CD4-positive, CD25-positive, alpha-beta regulatory T cell (primary cell): ENCODE results near the gene PPM1M. TPM values are rescaled to one million over a fixed set of nuclear protein-coding genes. Genes with fewer than 3 reads are reported as not detected.

Source experiments
- ATAC-seq, 2 donors: fragments of 150-1000 bp; cut with Tn5 transposase; one replicate each; pipeline ENCODE4 v1.10.0; 2021; ENCODE audit warnings: low read depth in 2 of 2, moderate number of reproducible peaks in 2 of 2, moderate library complexity in 1 of 2
- DNase-seq, 3 donors: peaks; one replicate each; pipeline versions ENCODE4 v3.0.0 to v3.0.0-alpha.2; 2012 to 2022; ENCODE audit warnings: mixed read lengths in 1 of 3
- H3K27ac ChIP-seq: one replicate; pipeline ENCODE4 v1.7.0; 2013; ENCODE audit warnings: mild to moderate bottlenecking, low read length; ENCODE audit not compliant: insufficient read depth, poor library complexity, severe bottlenecking
- H3K27me3 ChIP-seq: one replicate; pipeline ENCODE4 v1.7.0; 2013; ENCODE audit warnings: low read length; ENCODE audit not compliant: control insufficient read depth, insufficient read depth
- H3K36me3 ChIP-seq: one replicate; pipeline ENCODE4 v1.7.0; 2013; ENCODE audit warnings: mild to moderate bottlenecking, low read length, moderate library complexity; ENCODE audit not compliant: control insufficient read depth, insufficient read depth
- H3K4me1 ChIP-seq: 2 replicates; pipeline ENCODE4 v1.7.0; 2013; ENCODE audit warnings: mild to moderate bottlenecking, low read length; ENCODE audit not compliant: insufficient read depth, control insufficient read depth, poor library complexity, severe bottlenecking
- H3K4me3 ChIP-seq: one replicate; pipeline ENCODE4 v1.7.0; 2013; ENCODE audit warnings: low read depth, mild to moderate bottlenecking, low read length, moderate library complexity
- H3K9me3 ChIP-seq, 2 experiments: 1 replicate in 1 of 2; 2 replicates in 1 of 2; pipeline ENCODE4 v1.7.0; 2013; ENCODE audit warnings: low read length in 2 of 2, mild to moderate bottlenecking in 1 of 2, moderate library complexity in 1 of 2; ENCODE audit not compliant: control insufficient read depth in 2 of 2
- H3K27ac Mint-ChIP-seq, 3 donors: one replicate each; pipeline ENCODE4 v1.8.0; 2020 to 2022; ENCODE audit warnings: mild to moderate bottlenecking in 3 of 3, mixed read lengths in 3 of 3, moderate library complexity in 2 of 3
- H3K27me3 Mint-ChIP-seq: one replicate; pipeline ENCODE4 v1.8.0; 2022; ENCODE audit warnings: mild to moderate bottlenecking, mixed read lengths
- H3K36me3 Mint-ChIP-seq: one replicate; pipeline ENCODE4 v1.8.0; 2020; ENCODE audit warnings: mixed read lengths
- H3K4me1 Mint-ChIP-seq, 4 donors: one replicate each; pipeline ENCODE4 v1.8.0; 2020 to 2022; ENCODE audit warnings: mixed read lengths in 4 of 4, mild to moderate bottlenecking in 1 of 4
- H3K4me3 Mint-ChIP-seq, 4 donors: one replicate each; pipeline ENCODE4 v1.8.0; 2020 to 2022; ENCODE audit warnings: mild to moderate bottlenecking in 4 of 4, mixed read lengths in 4 of 4, moderate library complexity in 3 of 4
- H3K9me3 Mint-ChIP-seq, 7 donors: one replicate each; pipeline ENCODE4 v1.8.0; 2020 to 2022; ENCODE audit warnings: mixed read lengths in 7 of 7, mild to moderate bottlenecking in 3 of 7, moderate library complexity in 2 of 7
- polyA plus RNA-seq, 4 donors: library from polyadenylated mRNA; unstranded; fragments of 300-500 nt; fragmentation: Illumina TruSeq; gene quantifications; one replicate each; pipeline ENCODE4 v1.2.3, GENCODE V29; 2021
- total RNA-seq: library from RNA; stranded (reverse); gene quantifications from one replicate; pipeline ENCODE4 v1.2.3, GENCODE V29; 2022

PPM1M gene
- total and polyA plus RNA-seq, 5 donors from 2014 or later, result 55.5 to 104 (median 78.4) TPM

DNA sequence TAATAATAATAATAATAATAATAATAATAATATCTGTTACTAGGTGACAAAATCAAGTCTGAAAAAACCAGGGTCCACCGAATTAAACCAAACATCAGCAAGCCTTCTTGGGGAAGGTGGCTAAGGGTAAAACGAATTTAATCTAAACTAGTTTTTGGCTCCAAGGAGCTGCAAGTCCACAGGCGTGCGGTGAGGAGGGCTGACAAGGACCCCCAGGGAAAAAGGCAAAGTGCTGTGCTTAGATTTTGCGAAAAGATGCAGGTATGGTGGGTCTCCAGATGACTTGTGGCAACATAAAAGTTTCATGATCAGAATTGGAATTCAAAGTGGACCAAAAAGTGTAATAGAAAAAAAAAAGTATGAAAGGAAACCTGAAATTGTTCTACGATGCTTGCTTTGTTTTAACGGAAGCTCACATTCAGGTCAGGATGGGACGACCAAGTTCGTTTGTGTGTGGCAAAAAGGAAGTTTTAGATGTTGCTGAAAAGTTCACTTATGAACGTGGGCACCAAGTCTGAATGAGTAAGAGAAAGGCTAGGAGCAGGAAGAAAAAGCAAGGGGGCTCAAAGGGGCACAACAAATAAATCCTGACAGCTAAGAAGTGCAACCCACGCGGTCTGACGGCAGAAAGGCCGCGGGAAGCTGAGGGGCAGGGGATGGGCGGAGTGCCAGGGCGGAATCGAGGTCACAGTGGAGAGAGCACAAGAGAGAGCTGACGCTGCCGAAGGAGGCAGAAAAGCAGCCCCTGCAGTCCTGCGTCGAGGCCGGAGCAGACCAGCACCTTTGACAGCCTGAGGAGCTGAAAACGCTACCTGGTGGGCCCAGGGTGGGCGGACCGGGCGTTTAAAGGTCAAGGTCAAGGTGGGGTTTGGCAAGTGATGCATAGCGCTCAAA lies 31.8 kb downstream of the PPM1M start:
- H3K27me3 Mint-ChIP-seq, result no peaks in the 10 kb centered on the region
- Histone ChIP-seq H3K27me3 (no peaks in the 10 kb centered on the region), H3K4me1 (peaks cover 79% of the 10 kb centered on the region), H3K9me3 (no peaks in the 10 kb centered on the region), H3K4me3 (peak overlapping the region; percentile 98), H3K27ac (peak overlapping the region; percentile 92), H3K36me3 (peaks cover 14% of the 10 kb centered on the region)
- DNase-seq, result peak; percentile 47 to 83 (median 61)
- H3K9me3 Mint-ChIP-seq, result no peaks in the 10 kb centered on the region
- peak overlapping the region; percentile 96 to 98 (median 97) for H3K4me3 Mint-ChIP-seq
- peak overlapping the region; percentile 96 to 99 (median 98) for H3K27ac Mint-ChIP-seq
- peaks cover 24% of the 10 kb centered on the region for H3K36me3 Mint-ChIP-seq
- H3K4me1 Mint-ChIP-seq, result peaks cover 16 to 84% (median 61%) of the 10 kb centered on the region in 4 donors
- peak in 1 of 2 donors; percentile 18 for ATAC-seq

DNA sequence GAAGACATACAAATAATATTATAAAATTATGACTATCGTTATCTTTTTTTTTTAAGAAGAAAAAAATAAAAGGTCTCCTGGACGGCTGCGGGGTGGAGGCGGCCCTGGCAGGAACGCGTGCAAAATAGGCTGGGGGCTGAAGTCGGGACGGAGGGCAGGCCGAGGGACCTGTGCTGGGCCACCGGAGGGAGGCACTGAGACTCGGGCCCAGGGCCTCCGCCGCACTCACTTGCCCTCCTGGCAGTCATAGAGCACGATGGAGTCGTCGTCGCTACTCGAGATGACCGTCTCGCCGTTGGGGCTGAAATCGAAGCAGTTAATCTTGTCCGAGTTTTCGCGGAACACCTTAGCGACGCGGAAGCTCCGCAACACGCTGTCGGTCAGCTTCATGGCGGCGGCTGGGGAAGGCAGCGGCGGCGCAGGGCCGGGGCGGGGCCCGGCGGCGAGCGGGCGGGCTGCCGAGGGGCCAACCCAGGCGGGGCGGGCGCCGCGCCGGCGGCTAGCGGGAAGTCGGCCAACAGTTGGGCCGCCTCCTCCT lies 32.5 kb downstream of the PPM1M start:
- DNase-seq (peak in 2 of 3 donors; percentile 66 to 73), ATAC-seq (peak; percentile 57 to 62)
- no peaks in the 10 kb centered on the region for H3K27me3 ChIP-seq
- no peaks in the 10 kb centered on the region for H3K9me3 Mint-ChIP-seq
- H3K27me3 Mint-ChIP-seq, result no peaks in the 10 kb centered on the region
- peak overlapping the region; percentile 52 to 99 (median 98) for H3K27ac Mint-ChIP-seq
- H3K4me3 ChIP-seq, result peak overlapping the region; percentile 98
- H3K9me3 ChIP-seq, result no peaks in the 10 kb centered on the region
- H3K36me3 Mint-ChIP-seq, result peaks cover 20% of the 10 kb centered on the region
- H3K4me1 Mint-ChIP-seq, result peaks cover 16 to 83% (median 58%) of the 10 kb centered on the region in 4 donors
- H3K4me3 Mint-ChIP-seq, result peak overlapping the region; percentile 97 to 99 (median 98)
- peak overlapping the region; percentile 92 for H3K27ac ChIP-seq
- peaks cover 79% of the 10 kb centered on the region for H3K4me1 ChIP-seq
- H3K36me3 ChIP-seq, result peaks cover 9% of the 10 kb centered on the region

DNA sequence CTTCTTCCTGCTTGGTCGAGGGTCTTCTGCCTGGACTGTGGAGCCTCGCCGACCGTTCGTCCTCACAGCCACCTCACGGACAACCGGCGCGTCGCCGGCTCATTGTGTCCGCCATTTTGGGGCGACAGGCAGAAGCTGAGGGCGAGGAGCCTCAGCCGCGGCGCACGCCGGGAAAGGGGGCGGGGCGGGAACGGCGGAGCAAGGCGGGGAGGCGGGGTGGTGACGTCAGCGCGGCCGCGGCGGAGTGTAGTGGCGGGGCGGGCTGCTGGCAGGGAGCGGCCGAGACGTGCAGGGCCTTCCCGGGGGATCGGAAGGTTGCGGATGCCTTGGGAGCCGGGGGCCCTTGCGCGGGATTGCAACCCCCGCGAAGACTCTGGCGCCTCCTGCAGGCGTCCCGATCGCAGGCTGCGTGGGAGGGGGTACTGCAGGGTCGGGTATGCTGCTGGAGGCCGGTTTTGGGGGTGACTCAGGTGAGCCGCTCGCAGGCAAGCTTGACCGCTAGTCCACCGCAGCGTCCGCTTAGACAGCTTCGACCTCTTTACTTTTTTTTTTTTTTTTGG lies 33.0 kb downstream of the PPM1M start, which contains the start of gene WDR82:
TSS of gene WDR82 (minus strand) at position 140 of the 560 bp plus-strand sequence. CDS start 288 bp downstream, outside the sequence.
- Mint-ChIP-seq H3K9me3 (no peaks in the 10 kb centered on the region), H3K36me3 (peaks cover 16% of the 10 kb centered on the region), H3K4me3 (peak within 1 kb of the TSS; percentile 97 to 99 (median 98)), H3K27me3 (no peaks in the 10 kb centered on the region), H3K4me1 (peaks cover 16 to 83% (median 55%) of the 10 kb centered on the region in 4 donors), H3K27ac (peak within 1 kb of the TSS; percentile 96 to 99 (median 98))
- H3K27ac ChIP-seq, result peak within 1 kb of the TSS; percentile 92
- DNase-seq, result peak; percentile 95 to 96 (median 95)
- ATAC-seq, result peak; percentile 86 to 87
- H3K27me3 ChIP-seq, result no peaks in the 10 kb centered on the region
- H3K4me1 ChIP-seq, result peaks cover 79% of the 10 kb centered on the region
- H3K4me3 ChIP-seq, result peak within 1 kb of the TSS; percentile 98
- H3K36me3 ChIP-seq, result peaks cover 7% of the 10 kb centered on the region
- H3K9me3 ChIP-seq, result no peaks in the 10 kb centered on the region

DNA sequence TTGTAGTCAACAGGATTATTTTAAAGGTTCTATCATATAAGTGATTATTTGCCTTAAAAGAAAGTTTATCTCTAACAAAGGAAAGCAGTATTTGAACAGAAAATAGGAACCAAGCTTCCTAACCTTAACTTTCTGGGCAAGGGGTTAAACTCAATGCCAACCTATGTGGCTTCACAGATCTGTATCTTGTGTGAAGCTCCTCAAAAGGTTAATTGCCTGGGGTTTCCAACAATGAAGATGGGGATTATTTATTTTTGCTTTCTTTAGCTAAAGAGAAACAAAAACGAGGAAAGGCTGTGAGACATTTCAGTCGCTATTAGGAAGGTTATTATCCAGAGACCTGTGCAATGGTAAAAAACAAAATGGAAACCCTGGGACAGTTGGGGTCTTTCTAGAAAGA lies 34.0 kb downstream of the PPM1M start:
- H3K27ac Mint-ChIP-seq, result peak overlapping the region; percentile 95 to 99 (median 98)
- peaks cover 10% of the 10 kb centered on the region for H3K36me3 Mint-ChIP-seq
- Histone ChIP-seq H3K27ac (peak overlapping the region; percentile 92), H3K36me3 (peaks cover 2% of the 10 kb centered on the region), H3K4me3 (peak overlapping the region; percentile 66), H3K4me1 (peaks cover 69% of the 10 kb centered on the region), H3K9me3 (no peaks in the 10 kb centered on the region), H3K27me3 (no peaks in the 10 kb centered on the region)
- H3K27me3 Mint-ChIP-seq, result no peaks in the 10 kb centered on the region
- DNase-seq (no peak), ATAC-seq (no peak)
- H3K4me1 Mint-ChIP-seq, result peaks cover 16 to 78% (median 46%) of the 10 kb centered on the region in 4 donors
- peak overlapping the region; percentile 97 to 99 (median 98) for H3K4me3 Mint-ChIP-seq
- no peaks in the 10 kb centered on the region for H3K9me3 Mint-ChIP-seq

DNA sequence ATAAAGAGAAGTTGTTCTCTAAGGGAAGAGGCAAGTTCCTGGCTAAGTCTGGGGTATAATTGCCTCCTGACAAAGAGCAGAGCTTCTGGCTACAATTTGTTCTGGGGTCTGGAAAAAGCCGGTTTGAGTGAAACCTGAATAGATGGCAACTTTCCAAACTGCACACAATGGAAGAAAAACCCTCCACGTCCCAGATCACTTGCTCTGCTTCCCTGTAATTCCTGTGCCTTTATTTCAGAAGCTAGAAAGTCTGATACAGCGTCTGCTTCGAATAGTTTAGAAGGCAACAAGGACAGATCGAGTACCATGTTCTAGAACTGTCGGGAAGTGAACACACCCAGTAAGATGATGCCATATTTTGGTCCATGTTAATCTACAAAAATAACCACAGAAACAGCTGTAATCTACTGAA lies 34.5 kb downstream of the PPM1M start:
- peaks cover 10% of the 10 kb centered on the region for H3K36me3 Mint-ChIP-seq
- no peaks in the 10 kb centered on the region for H3K9me3 Mint-ChIP-seq
- Histone ChIP-seq H3K4me1 (peaks cover 64% of the 10 kb centered on the region), H3K27ac (peak overlapping the region; percentile 92), H3K27me3 (no peaks in the 10 kb centered on the region), H3K4me3 (peak overlapping the region; percentile 66), H3K36me3 (no peaks in the 10 kb centered on the region), H3K9me3 (no peaks in the 10 kb centered on the region)
- peaks cover 16 to 73% (median 45%) of the 10 kb centered on the region in 4 donors for H3K4me1 Mint-ChIP-seq
- ATAC-seq, result no peak
- no peak for DNase-seq
- no peaks in the 10 kb centered on the region for H3K27me3 Mint-ChIP-seq
- peak overlapping the region; percentile 12 to 99 (median 98) for H3K27ac Mint-ChIP-seq
- peak overlapping the region; percentile 97 to 99 (median 98) for H3K4me3 Mint-ChIP-seq

DNA sequence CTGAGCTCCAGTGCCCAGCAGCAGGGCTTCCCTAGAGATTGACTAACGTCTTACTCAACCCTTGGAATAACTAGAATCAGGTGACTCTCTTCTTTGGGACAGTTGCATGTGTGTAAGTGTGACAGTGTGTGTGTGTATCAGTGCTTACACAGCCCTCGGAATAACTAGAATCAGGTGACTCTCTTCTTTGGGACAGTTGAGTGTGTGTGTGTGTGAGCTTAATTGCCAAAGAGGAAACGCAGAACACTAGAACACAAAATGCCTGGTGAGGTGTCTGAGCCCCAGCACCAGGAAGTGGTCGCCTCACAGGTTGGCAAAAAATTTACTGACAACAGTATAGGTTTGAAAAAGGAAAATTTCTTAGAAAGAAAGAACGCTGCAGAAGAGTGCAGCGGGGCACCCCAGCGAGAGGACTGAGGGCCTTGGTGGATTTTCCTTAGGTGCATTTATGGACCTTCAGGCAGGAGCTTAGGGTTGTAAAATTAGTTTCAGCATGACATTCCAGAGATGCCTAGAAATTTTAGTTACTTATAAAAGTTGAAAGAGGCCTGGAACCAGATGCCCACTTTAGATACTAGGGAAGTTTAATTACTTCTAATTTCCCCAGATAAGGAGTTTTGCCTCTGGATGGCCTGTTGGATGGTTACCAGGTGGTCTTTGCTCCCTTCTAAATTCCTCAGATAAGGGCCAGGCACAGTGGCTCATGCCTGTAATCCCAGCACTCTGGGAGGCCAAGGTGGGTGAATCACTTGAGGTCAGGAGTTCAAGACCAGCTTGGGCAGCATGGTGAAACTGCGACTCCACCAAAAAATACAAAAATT lies 36.6 kb downstream of the PPM1M start:
- Histone ChIP-seq H3K36me3 (no peaks in the 10 kb centered on the region), H3K4me3 (peak overlapping the region; percentile 56), H3K27me3 (no peaks in the 10 kb centered on the region), H3K27ac (peak overlapping the region; percentile 70), H3K9me3 (no peaks in the 10 kb centered on the region), H3K4me1 (peaks cover 48% of the 10 kb centered on the region)
- Mint-ChIP-seq H3K4me3 (peak overlapping the region; percentile 45 to 97 (median 76)), H3K27me3 (no peaks in the 10 kb centered on the region), H3K9me3 (no peaks in the 10 kb centered on the region), H3K4me1 (peaks cover 17 to 63% (median 33%) of the 10 kb centered on the region in 4 donors), H3K27ac (peak overlapping the region; percentile 95 to 98 (median 97)), H3K36me3 (peaks cover 4% of the 10 kb centered on the region)
- DNase-seq (peak in 2 of 3 donors; percentile 61 to 80), ATAC-seq (peak; percentile 18 to 35)

DNA sequence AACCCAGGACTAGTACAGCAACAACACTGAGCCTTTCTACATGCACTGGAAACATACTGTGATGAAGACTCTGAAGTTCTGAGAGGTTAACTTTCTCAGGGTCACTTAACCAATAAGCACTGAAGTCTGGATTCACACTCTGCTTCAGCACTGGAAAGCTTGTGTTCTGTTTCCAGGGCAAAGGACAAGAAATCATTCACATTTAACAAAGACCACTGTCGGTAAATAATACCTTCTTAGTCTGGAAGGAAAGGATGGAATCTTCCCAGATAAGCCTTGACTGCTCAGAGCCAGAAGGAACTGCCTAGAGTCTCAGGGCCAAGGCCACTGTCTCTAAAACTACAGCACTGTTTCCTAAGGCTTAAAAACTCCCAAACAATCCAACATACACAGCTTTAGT lies 37.7 kb downstream of the PPM1M start:
- Mint-ChIP-seq H3K27me3 (no peaks in the 10 kb centered on the region), H3K4me1 (peaks cover 17 to 65% (median 34%) of the 10 kb centered on the region in 4 donors), H3K4me3 (peak overlapping the region in 2 of 4 donors; percentile 8 to 82), H3K9me3 (no peaks in the 10 kb centered on the region), H3K36me3 (no peaks in the 10 kb centered on the region), H3K27ac (peak overlapping the region; percentile 77 to 98 (median 87))
- Histone ChIP-seq H3K27me3 (no peaks in the 10 kb centered on the region), H3K9me3 (no peaks in the 10 kb centered on the region), H3K4me1 (peaks cover 45% of the 10 kb centered on the region), H3K27ac (peak overlapping the region; percentile 70), H3K4me3 (no peak overlapping the region), H3K36me3 (no peaks in the 10 kb centered on the region)
- no peak for ATAC-seq
- DNase-seq, result no peak
